TTC549 (cell line): ENCODE measurements around the gene TMPRSS15.
"Not testable (repeated sequence)": the region's sequence is repeated elsewhere in the genome, so short reads cannot be mapped to it uniquely, and the experiment has no call there.

Experiments used
- FAIRE-seq: peaks from 2 replicates; lab custom pipeline; 2012; peaks lifted over from hg19 to GRCh38; lab: Jason Lieb, UNC

Gene TMPRSS15

GRCh38 chr21:18403735-18404450, at the start of gene TMPRSS15:
TSS of gene TMPRSS15 (minus strand) at chr21:18403785. CDS start at chr21:18403622, 163 bp downstream.
- no peak for FAIRE-seq

DNA sequence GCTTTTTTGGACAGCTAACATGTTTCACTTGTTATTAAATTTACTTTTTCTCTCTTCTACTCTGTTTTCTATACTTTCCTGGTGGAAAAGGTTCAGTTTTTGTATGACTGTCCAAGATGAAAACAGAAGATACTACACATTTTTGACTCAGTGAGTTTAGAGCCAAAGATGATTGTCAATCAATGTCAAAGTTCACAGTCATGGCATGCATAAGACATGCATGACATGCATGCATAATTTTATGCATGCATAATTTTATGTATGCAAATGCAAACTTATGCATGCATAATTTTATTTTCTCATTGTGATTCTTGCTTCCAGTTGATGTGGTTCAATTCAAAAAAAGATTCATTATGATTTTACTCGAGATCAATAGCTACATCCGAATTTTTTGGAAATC, 48.1 kb upstream of the TMPRSS15 start:
- FAIRE-seq = no peak

DNA sequence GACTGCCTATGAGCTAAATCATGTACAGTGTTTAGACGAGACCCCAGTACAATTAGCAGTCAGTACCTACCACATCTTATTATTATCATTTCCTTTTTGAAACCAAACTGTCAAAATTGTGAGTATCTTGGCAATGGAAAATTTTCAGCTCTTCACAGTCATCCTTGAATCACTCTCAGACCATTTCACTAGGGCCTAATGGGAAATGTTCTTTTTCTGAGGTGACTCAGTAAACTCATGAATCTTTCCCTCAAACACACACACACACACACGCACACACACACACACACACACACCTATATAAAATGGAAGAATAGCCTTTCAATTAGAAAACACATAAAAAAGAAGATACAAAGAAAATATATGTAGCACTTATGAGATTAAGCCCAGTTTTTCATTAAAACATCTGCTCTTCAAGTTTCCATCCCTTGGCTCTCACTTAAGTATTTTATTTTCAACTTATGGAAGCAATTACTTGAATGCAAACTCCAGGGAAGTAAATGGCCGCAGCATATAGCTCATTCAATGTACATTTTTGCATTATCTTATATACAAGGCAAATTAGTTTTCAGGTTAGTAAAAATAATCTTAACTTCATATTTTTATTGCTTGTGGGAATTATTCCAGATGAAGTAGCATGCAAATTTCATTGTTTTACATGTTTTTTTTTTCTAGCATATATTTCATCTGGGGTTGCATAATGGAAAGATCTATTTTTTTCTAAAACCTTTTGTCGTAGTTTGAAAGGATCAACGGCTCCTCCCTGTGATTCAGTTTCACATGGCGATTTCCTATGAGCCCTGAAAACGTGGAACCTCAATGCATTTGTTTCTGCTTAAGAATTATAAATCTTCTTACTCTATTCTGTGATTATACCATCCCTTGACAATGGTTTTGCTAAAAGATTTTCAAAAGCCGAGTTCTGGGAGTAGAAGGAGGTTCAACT, 46.3 kb upstream of the TMPRSS15 start:
- FAIRE-seq = no peak

DNA sequence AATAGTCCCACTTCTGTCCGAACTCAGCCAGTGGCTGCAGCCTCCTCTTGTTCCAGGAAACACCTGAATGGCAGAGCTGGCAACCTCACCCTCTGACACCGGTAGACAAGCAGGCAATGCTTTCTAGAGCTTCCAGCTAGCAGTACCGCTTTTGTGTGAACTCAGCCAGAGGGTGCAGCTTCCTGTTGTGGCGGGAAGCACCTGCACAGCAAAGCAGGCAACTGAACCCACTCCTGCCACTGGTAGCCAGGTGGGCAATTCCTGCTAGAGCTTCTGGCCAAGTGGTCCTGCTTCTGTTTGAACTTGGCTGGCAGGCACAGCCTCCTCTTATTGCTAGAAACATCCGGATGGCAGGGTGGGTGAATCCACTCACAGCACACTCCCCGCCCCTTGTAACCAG, 40.1 kb upstream of the TMPRSS15 start:
- no peak for FAIRE-seq

DNA sequence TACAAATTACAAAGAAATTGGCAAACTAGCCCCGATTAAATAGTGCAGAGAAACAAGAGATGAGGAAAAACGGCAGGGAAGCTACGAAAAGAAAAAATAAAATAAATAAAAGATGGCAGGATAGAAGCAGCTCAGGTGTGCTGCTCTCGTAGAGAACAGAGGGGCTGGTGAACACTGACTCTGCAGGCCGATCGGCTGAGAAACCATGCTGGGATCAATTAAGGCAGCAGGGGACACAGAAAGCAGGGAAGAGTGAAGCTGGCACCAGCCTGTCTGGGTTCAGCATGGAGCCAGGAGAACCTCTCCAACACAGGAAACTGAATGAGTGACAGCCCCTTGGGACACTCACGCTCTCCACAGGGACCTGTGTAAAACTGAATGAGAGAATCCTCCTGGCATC, 39.5 kb upstream of the TMPRSS15 start:
- FAIRE-seq = no peak

DNA sequence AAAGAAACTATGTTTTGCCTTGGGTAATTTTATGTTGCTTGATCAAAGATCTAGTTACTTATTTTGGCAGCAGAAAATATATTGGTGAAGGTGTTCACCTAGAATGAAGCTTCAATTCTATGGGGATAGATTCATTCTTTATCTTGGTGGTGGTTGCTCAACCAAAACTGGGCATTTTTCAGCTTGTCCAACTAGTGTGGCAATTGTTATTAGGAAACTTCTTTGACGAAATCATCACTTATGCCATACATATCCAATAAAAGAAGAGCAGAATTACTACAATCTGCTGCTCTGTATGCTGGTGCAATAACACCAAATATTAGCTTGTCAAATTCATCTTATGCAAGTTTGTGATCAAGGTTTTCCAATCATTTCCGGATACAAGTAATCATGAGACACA, 26.8 kb upstream of the TMPRSS15 start:
- FAIRE-seq = no peak

DNA sequence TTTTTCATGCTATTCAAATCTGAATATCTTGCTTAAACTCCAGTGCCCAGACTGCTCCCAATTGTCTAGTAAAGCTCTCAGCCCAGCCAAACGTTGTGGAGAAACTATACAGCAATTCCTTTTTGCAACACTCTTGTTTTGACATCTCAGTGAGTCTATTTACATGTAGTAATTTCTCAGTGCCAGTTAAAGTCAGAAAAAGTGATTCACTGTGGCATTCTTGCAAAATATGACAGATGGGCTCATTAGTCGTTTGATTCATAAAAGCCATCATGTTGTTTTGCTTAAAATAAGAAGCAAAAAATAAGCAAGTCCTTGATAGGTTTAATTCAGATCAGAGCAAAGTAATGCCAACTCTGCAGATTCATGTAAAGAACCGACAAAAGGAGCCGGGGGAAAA, 20.7 kb upstream of the TMPRSS15 start:
- FAIRE-seq = no peak

DNA sequence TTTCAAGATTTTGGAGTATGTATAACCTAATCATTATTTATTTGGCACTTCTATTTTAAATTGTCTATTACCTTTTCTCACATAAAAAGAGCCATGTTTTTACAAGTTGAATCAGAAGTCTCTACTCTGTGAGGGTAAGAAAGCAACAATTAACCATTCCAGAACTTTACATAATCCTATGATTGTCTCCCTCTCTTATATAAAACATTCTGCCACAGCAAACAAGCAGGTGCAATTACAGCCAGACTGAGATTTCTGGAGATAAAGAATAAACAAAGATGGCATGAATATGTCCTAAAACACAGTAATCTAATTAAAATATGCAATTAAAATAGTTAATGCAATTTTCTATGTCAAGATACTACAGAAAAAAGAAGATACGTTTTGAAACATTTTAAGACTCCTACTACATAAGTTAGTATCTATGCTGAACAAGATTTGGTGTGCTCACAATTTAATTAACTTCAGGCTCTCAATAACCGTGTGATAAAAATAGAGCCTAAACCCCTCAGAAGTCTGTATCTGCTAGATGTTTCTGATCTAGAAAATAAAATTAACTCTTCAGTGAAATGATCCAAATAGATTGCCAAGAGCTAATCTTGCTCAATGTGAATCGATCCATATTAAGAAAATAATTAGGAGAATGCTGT, 13.7 kb upstream of the TMPRSS15 start:
- no peak for FAIRE-seq

DNA sequence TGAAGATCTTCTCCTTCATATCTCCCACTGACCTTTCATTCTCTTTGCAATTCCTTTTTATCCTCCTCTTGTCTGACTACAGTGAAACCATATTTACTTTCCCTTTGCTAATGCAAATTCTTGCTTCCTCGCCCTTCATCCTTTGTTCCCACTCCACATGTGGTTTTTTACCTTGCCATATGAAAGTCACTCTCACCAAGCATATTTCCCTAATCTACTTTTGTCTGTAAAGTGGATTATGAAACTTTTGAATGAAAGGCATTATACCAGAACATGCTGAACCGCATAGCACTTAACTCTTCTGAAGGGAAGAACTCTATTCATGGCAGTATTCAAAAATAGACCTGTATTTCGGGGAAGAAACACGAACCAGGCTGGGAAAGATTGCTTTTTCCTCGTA, 8.0 kb upstream of the TMPRSS15 start:
- no peak for FAIRE-seq

DNA sequence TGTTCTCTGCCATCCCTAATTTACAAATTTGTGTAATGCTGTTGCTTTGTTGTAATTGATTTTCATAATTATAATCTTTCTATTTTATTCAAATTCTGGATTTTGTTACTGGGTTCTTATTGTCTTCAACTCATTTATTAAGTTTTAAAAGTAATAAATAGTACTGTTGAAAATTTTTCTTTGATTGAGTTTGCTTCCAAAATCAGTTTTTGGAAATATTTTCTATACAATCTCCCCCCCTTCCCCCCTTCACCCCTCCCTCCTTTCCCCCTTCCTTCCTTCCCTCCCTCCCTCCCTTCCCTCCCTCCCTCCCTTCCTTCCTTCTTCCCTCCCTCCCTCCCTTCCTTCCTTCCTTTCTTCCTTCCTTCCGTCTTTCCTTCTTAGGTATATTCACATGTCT, 6.0 kb upstream of the TMPRSS15 start:
- no peak for FAIRE-seq

DNA sequence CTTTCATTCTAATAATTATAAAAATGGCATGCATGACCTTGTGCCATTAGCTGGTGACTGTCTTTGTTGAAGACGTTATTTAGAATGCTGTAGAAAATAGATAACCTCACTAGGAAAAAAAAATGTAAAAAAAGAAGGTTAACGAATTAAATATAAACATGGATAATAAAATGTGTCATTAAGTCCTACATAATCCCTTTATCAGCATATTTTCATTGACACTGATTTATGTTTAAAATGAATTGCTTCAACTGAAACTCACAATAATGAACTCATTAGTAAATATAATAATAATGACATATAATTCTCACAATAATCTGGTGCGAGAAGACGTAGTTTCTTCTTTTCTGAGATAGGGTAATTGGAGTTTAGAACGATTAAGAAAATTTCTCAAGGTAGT, 4.7 kb downstream of the TMPRSS15 start:
- no peak for FAIRE-seq

DNA sequence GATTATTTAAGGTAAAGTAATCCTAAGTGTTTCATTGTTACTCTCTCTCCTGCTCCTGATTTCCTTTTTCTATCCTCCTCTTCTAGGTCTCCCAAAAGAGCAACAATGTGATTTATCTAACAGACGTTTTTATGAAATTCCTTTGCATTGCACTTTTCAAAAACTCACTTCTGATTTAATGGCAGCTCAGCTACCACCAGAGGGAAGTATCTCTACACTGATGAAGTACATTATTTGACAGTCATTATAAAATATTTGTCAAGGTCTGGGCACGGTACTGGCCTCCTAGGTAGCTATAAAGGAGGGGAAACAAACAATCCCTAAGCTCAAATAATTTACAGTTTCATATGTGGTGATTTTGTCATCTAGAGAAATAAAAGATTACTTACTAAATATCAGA, 15.6 kb downstream of the TMPRSS15 start:
- no peak for FAIRE-seq

DNA sequence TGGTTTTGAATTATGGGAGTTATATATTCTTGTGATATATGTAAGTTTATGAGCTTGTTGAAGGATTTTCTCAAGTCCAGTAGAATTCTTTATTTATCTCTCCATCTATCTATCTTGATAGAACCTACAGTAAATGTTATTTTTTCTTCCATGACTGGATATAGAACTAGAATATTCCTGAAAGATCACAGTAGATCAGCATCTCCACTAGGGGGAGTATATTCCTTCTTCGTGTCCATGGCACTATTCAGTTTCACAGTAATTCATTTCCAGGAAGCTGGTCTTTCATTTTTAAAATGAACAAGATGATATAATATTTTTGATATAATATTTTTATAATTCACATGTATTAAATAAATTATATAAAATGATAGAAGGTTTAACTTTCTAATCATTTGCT, 18.8 kb downstream of the TMPRSS15 start:
- FAIRE-seq = peak; percentile 92

GRCh38 chr21:18382934-18383619, 20.5 kb downstream of the TMPRSS15 start:
- FAIRE-seq = not testable (repeated sequence)

- FAIRE-seq = no peak
These were observed 21.4 kb downstream of the TMPRSS15 start for GRCh38 chr21:18382141-18382540.

DNA sequence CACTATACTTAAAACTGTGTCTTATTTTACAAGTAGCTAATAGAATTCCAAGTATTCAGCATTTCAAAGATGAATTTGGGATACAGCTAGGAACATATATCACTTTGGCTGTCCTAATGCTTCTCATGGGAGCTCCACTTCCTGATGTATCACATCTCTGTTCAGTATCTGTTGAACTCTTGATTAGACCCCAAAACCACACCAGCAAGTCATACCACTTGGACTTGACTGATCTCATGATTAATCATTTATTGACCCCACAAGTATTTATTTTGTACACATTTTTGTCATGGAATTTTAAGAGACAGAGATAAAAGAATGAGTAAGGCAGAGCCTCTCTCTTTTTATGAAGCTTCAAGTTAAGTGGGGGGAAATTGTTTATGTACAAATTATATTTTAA, 30.0 kb downstream of the TMPRSS15 start:
- FAIRE-seq = no peak

- no peak for FAIRE-seq
These were observed 33.3 kb downstream of the TMPRSS15 start for GRCh38 chr21:18370301-18370700.

GRCh38 chr21:18369115-18369514, 34.5 kb downstream of the TMPRSS15 start:
- FAIRE-seq = no peak

GRCh38 chr21:18368205-18368604, 35.4 kb downstream of the TMPRSS15 start:
- no peak for FAIRE-seq

GRCh38 chr21:18356801-18357200, 46.8 kb downstream of the TMPRSS15 start:
- FAIRE-seq = no peak

DNA sequence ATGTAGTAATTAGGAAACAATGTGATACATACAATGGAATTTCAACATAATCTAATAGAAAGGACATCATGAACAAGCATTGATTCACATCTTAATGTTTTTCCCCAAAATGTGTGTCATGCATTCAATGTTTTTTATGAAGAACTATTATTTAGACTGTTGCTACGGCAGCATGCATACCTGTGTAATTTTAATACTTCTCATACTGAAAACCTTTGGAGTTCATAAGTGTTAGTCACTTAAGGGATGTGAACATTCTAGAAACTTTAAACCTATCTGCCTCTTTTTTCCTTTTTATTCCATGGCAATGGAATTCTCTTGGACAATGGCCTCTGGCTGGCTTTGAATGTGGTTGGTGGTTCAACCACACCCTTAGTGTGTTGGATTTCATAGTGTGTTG, 48.6 kb downstream of the TMPRSS15 start:
- no peak for FAIRE-seq

DNA sequence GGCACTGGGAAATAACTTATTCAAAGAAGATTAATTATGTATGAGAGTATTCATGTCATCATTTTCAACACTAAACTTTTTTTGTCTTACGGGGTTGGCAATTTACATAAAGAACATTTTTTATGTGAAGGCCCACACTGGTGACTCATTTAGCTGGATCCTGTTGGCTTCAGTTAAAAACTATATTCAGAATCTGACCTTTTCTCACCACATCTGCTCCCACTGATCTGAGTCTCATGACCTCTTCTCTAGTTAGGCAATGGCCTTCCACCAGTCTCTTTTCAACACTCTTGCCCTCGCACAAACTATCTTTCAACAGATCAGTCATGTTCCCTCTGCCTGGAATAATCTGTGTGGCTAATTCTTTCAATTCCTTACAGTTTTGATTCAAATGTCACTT, 53.4 kb downstream of the TMPRSS15 start:
- no peak for FAIRE-seq
